Osteoblast (primary cell): Measurements from ENCODE around the gene LHFPL3. TPM values are rescaled to one million over a fixed set of nuclear protein-coding genes. Genes with fewer than 3 reads are reported as not detected.

ENCODE experiments used
- DNase-seq: peaks from one replicate; pipeline ENCODE4 v3.0.0; 2011; ENCODE audit warnings: low spot score, mixed read lengths; ENCODE audit not compliant: insufficient read length; ENCODE audit errors: missing footprints
- H2AFZ ChIP-seq: 2 replicates; pipeline ENCODE4 v1.6.0; 2011; ENCODE audit warnings: mild to moderate bottlenecking, low read length
- H3K27ac ChIP-seq: 2 replicates; pipeline ENCODE4 v1.5.1; 2011; ENCODE audit warnings: mild to moderate bottlenecking, low read depth, low read length, moderate library complexity
- H3K27me3 ChIP-seq: 2 replicates; pipeline ENCODE4 v1.6.0; 2012; ENCODE audit warnings: mild to moderate bottlenecking, control low read depth, inconsistent platforms, low read length, moderate library complexity; ENCODE audit not compliant: insufficient read depth
- H3K36me3 ChIP-seq: 2 replicates; pipeline ENCODE4 v1.5.1; 2011; ENCODE audit warnings: mild to moderate bottlenecking, low read length, control low read depth, moderate library complexity; ENCODE audit not compliant: insufficient read depth
- H3K4me1 ChIP-seq: 2 replicates; pipeline ENCODE4 v1.5.1; 2011; ENCODE audit warnings: mild to moderate bottlenecking, low read length, control low read depth, moderate library complexity; ENCODE audit not compliant: insufficient read depth
- H3K4me2 ChIP-seq: 2 replicates; pipeline ENCODE4 v1.6.0; 2011; ENCODE audit warnings: mild to moderate bottlenecking, low read length; ENCODE audit not compliant: insufficient read depth
- H3K4me3 ChIP-seq: fragments of 200-600 bp; sonication (generic); 3 replicates; pipeline ENCODE4 v1.5.1; 2012; ENCODE audit warnings: mild to moderate bottlenecking, low read length, inconsistent platforms; ENCODE audit not compliant: insufficient read depth
- H3K79me2 ChIP-seq: 2 replicates; pipeline ENCODE4 v1.6.0; 2012; ENCODE audit warnings: mild to moderate bottlenecking, low read length, control low read depth, inconsistent platforms; ENCODE audit not compliant: insufficient read depth
- H3K9me3 ChIP-seq: 2 replicates; pipeline ENCODE4 v1.5.1; 2011; ENCODE audit warnings: low read depth, low read length, control low read depth
- H4K20me1 ChIP-seq: 2 replicates; pipeline ENCODE4 v1.6.0; 2012; ENCODE audit warnings: mild to moderate bottlenecking, low read length, control low read depth; ENCODE audit not compliant: insufficient read depth
- CTCF ChIP-seq: IDR thresholded peaks from 2 replicates; pipeline ENCODE4 v1.5.1; 2011; ENCODE audit warnings: mild to moderate bottlenecking, low read depth, low read length, moderate library complexity; ENCODE audit errors: extremely low read depth
- total RNA-seq: library from RNA; depleted of rRNA; stranded (reverse); fragments of >200 nt; gene quantifications from 2 replicates; pipeline ENCODE4 v1.2.3, GENCODE V29; 2012

Gene LHFPL3
- total RNA-seq, 1 donor = not detected

DNA sequence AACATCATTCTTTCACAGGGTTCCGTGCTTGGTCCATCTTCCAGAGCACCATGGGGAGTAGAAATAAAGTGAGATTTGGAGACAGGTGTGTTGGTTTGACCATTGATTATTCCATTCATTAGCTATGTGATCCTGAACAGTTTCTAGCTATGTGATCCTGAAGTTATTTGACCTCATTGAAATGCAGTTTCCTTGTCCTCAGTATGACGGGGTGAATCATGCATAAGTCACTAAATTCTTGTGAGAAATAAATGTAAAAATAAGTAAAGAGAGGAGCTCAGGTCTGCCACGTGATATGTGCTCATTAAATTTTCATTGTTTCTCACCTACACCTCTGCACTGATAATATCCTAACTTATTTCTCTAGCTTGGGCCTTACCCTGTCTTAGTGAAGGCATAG, 34.1 kb upstream of the LHFPL3 start:
- no peak overlapping the region for H3K27ac ChIP-seq
- H3K79me2 ChIP-seq = no peaks in the 10 kb centered on the region
- H3K4me2 ChIP-seq = no peak overlapping the region
- no peak overlapping the region for H2AFZ ChIP-seq
- H3K9me3 ChIP-seq = no peaks in the 10 kb centered on the region
- H3K27me3 ChIP-seq = no peaks in the 10 kb centered on the region
- no peak for TF ChIP-seq CTCF
- DNase-seq = no peak
- H3K4me1 ChIP-seq = no peaks in the 10 kb centered on the region
- H3K36me3 ChIP-seq = no peaks in the 10 kb centered on the region
- no peak overlapping the region for H3K4me3 ChIP-seq
- H4K20me1 ChIP-seq = no peaks in the 10 kb centered on the region

DNA sequence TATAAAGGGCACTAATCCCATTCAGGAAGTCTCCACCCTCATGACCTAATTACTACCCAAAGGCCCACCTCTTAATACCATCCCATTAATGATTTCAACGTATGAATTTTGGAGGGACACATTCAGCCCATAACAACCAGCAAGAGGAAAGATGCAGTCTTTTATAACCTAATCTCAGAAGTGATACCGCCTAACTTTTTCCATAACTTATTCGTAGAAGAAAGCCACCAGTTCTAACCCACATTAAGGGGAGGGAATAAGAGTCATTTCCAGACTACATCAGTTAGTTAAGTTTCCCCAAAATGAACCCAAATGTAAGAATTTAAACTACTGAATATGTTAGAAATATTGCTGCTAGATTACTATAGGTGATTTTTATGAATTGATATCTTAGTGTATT, 32.1 kb upstream of the LHFPL3 start:
- no peak for DNase-seq
- H3K27ac ChIP-seq = no peak overlapping the region
- H2AFZ ChIP-seq = no peak overlapping the region
- no peaks in the 10 kb centered on the region for H4K20me1 ChIP-seq
- H3K27me3 ChIP-seq = no peaks in the 10 kb centered on the region
- no peak for TF ChIP-seq CTCF
- H3K36me3 ChIP-seq = no peaks in the 10 kb centered on the region
- H3K9me3 ChIP-seq = no peaks in the 10 kb centered on the region
- H3K4me1 ChIP-seq = no peaks in the 10 kb centered on the region
- H3K4me3 ChIP-seq = no peak overlapping the region
- H3K79me2 ChIP-seq = no peaks in the 10 kb centered on the region
- H3K4me2 ChIP-seq = no peak overlapping the region

DNA sequence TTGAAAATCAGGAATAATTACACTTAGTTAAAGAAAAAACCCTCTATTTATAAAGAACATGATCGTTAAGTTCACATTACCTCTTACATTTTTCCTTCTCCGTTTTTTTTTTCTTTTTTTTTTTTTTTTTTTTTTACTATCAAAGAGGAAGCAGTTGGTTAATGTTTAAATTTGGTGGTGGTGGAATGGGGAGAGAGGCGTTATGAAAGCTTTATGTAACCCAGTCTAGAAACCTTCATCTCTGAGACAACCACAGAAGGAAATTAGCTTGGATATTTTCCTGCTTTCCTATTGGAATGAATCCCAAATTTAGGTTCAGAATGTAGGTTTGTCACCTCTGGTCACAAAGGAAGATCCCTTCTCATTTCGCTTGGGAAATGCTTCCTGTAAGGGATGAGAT, 31.5 kb upstream of the LHFPL3 start:
- Histone ChIP-seq H3K4me1 (no peaks in the 10 kb centered on the region), H3K27ac (no peak overlapping the region), H4K20me1 (no peaks in the 10 kb centered on the region), H2AFZ (no peak overlapping the region), H3K27me3 (no peaks in the 10 kb centered on the region), H3K36me3 (no peaks in the 10 kb centered on the region), H3K79me2 (no peaks in the 10 kb centered on the region), H3K4me2 (no peak overlapping the region), H3K9me3 (no peaks in the 10 kb centered on the region), H3K4me3 (no peak overlapping the region)
- no peak for DNase-seq
- no peak for TF ChIP-seq CTCF

- no peak for DNase-seq
- TF ChIP-seq CTCF = no peak
- Histone ChIP-seq H2AFZ (no peak overlapping the region), H3K9me3 (no peaks in the 10 kb centered on the region), H3K4me2 (no peak overlapping the region), H3K36me3 (no peaks in the 10 kb centered on the region), H3K4me1 (no peaks in the 10 kb centered on the region), H3K27me3 (no peaks in the 10 kb centered on the region), H3K4me3 (no peak overlapping the region), H3K27ac (no peak overlapping the region), H3K79me2 (no peaks in the 10 kb centered on the region), H4K20me1 (no peaks in the 10 kb centered on the region)
Observed at GRCh38 chr7:104299323-104299722, 29.1 kb upstream of the LHFPL3 start.
